ENCODE data around the gene ARPC3. TPM values are rescaled to one million over a fixed set of nuclear protein-coding genes. Genes with fewer than 3 reads are reported as not detected.
A peak's percentile ranks its signal among the peaks of the same experiment; 100 is the strongest.
"Not testable (repeated sequence)": the region's sequence is repeated elsewhere in the genome, so short reads cannot be mapped to it uniquely, and the experiment has no call there.

The ARPC3 gene
- total RNA-seq, result 667 and 1,344 TPM in 2 replicates

- DNase-seq (ENCODE audit: extremely low read depth, low read depth, low spot score), result no peak
Measured at GRCh38 chr12:110449799-110450497, at the start of gene ARPC3. Gene ARPC3, minus strand, starts transcription at chr12:110450337. Its CDS starts 77 bp downstream, at chr12:110450260.

GRCh38 chr12:110498984-110499706, 49.0 kb upstream of the ARPC3 start:
- DNase-seq (ENCODE audit: extremely low read depth, low read depth, low spot score), result no peak

GRCh38 chr12:110475426-110475825, 25.3 kb upstream of the ARPC3 start:
- DNase-seq (ENCODE audit: extremely low read depth, low read depth, low spot score), result no peak

- DNase-seq (ENCODE audit: extremely low read depth, low read depth, low spot score), result peak; percentile 90
Measured at GRCh38 chr12:110468214-110469048, 18.3 kb upstream of the ARPC3 start, which contains the start of the genes FAM216A and GPN3. Gene FAM216A, plus strand, starts transcription at chr12:110468845. Its CDS starts 31 bp downstream, at chr12:110468876. Gene GPN3, minus strand, starts transcription at chr12:110468257. Its CDS starts 54 bp downstream, at chr12:110468203.

- DNase-seq (ENCODE audit: extremely low read depth, low read depth, low spot score), result no peak
Measured at GRCh38 chr12:110467847-110468213, 17.7 kb upstream of the ARPC3 start.

GRCh38 chr12:110466791-110467190, 16.7 kb upstream of the ARPC3 start:
- no peak for DNase-seq (ENCODE audit: extremely low read depth, low read depth, low spot score)

GRCh38 chr12:110465765-110466164, 15.6 kb upstream of the ARPC3 start:
- not testable (repeated sequence) for DNase-seq (ENCODE audit: extremely low read depth, low read depth, low spot score)

GRCh38 chr12:110465024-110465423, 14.9 kb upstream of the ARPC3 start:
- DNase-seq (ENCODE audit: extremely low read depth, low read depth, low spot score), result no peak

GRCh38 chr12:110461189-110461588, 11.1 kb upstream of the ARPC3 start:
- not testable (repeated sequence) for DNase-seq (ENCODE audit: extremely low read depth, low read depth, low spot score)

GRCh38 chr12:110458756-110459155, 8.6 kb upstream of the ARPC3 start:
- DNase-seq (ENCODE audit: extremely low read depth, low read depth, low spot score), result no peak

- DNase-seq (ENCODE audit: extremely low read depth, low read depth, low spot score), result no peak
Measured at GRCh38 chr12:110453569-110454296, 3.6 kb upstream of the ARPC3 start.

- no peak for DNase-seq (ENCODE audit: extremely low read depth, low read depth, low spot score)
Measured at GRCh38 chr12:110451263-110451662, 1.1 kb upstream of the ARPC3 start.

- no peak for DNase-seq (ENCODE audit: extremely low read depth, low read depth, low spot score)
Measured at GRCh38 chr12:110444455-110444854, 5.7 kb downstream of the ARPC3 start.

GRCh38 chr12:110436231-110436630, 13.9 kb downstream of the ARPC3 start:
- no peak for DNase-seq (ENCODE audit: extremely low read depth, low read depth, low spot score)

- no peak for DNase-seq (ENCODE audit: extremely low read depth, low read depth, low spot score)
Measured at GRCh38 chr12:110431957-110432587, 18.1 kb downstream of the ARPC3 start.

- DNase-seq (ENCODE audit: extremely low read depth, low read depth, low spot score), result not testable (repeated sequence)
Measured at GRCh38 chr12:110429676-110430075, 20.5 kb downstream of the ARPC3 start.

- DNase-seq (ENCODE audit: extremely low read depth, low read depth, low spot score), result no peak
Measured at GRCh38 chr12:110426406-110426805, 23.7 kb downstream of the ARPC3 start.

- DNase-seq (ENCODE audit: extremely low read depth, low read depth, low spot score), result no peak
Measured at GRCh38 chr12:110424237-110424636, 25.9 kb downstream of the ARPC3 start.

- no peak for DNase-seq (ENCODE audit: extremely low read depth, low read depth, low spot score)
Measured at GRCh38 chr12:110421701-110422100, 28.4 kb downstream of the ARPC3 start.

GRCh38 chr12:110421159-110421661, 28.9 kb downstream of the ARPC3 start:
- DNase-seq (ENCODE audit: extremely low read depth, low read depth, low spot score), result no peak
